NOMO-1 (cell line): ENCODE results near the gene TAF1L.
"Not testable (repeated sequence)": the region's sequence is repeated elsewhere in the genome, so short reads cannot be mapped to it uniquely, and the experiment has no call there.

Source experiments
- DNase-seq, 2 experiments: peaks; one replicate each; lab custom pipeline; 2025; ENCODE audit not compliant: unreplicated experiment in 2 of 2; lab: John Stamatoyannopoulos, UW

Gene TAF1L

DNA sequence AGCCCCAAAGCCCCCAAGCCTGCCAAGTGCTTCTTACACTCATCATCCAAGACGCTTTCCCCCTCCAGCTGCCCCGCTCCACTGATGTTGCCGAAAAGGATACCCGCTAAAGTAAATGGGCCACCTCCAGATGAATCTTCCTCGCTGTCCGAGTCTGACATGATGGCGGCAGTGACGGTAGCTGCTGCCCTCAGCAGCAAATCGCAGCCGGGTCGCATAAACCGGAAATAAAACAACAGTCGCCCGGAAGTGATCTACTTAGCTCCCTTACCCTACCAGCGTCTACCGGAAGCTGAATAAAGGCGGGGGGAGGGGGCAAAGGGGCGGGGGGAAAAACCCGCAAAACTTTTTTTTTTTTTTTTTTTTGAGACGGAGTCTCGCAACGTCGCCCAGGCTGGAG, at the start of gene TAF1L:
Gene TAF1L (minus strand): TSS at position 308 of the 400 bp plus-strand sequence. CDS start 90 bp downstream, at position 218.
- DNase-seq: no peak

DNA sequence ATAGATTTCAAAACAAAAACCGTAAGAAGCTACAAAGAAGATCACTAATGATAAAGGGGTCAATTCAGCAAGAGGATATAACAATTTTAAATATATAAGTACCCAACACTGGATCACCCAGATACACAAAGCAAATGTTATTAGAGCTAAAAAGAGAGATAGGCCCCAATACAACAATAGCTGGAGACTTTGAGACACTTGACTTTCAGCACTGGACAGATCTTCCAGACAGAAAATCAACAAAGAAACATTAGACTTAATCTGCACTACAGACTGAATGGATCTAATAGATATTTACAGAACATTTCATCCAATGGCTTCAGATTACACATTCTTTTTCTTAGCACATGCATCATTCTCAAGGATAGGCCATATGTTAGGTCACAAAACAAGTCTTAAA, 46.3 kb upstream of the TAF1L start:
- no peak for DNase-seq

- no peak for DNase-seq
These were observed 42.5 kb upstream of the TAF1L start for GRCh38 chr9:32677931-32678330.

- DNase-seq: no peak
These were observed 37.0 kb upstream of the TAF1L start for GRCh38 chr9:32672469-32672868.

- no peak for DNase-seq
These were observed 35.9 kb upstream of the TAF1L start for GRCh38 chr9:32671333-32671732.

DNA sequence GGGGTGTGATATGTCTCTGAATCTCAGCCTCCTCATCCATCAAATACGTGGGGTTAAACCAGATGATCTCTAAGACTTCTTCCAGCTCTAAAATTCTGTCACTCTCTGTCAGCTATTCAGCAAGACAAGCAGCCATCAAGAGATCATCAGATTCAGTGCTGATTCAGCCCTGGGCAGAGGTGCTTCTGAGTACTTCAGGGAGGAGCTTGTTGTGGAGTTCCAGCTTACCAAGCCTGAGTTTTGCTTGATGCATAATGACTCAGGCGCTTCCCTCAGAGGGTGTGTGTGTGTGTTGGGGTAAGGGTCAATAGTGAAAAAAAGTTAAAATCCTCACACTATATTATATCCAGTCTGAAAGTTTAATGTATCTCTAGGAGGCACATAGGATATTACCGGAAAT, 29.6 kb upstream of the TAF1L start:
- DNase-seq: no peak

- DNase-seq: no peak
These were observed 28.3 kb upstream of the TAF1L start for GRCh38 chr9:32663741-32664140.

GRCh38 chr9:32647671-32648070, 12.2 kb upstream of the TAF1L start:
- DNase-seq: no peak

- no peak for DNase-seq
These were observed 9.2 kb upstream of the TAF1L start for GRCh38 chr9:32644698-32645097.

DNA sequence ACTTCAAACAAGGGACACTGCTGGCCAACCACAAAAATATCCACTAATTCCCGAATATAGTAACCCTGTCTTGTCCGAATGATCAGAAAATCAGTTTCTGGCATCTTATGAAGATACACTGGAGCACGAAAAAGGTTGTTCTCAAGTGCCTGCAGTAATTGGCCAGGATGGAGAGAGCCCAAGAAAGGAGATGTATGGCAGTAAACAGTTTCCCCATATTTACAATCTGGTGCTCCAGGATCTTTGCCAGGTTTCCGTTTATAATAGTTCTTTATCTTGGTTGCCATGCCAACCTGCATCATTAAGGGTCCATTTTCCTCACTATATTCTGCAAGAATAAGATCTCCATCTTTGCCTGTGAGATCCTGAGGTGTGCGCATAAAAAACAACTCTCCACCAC, 2.3 kb downstream of the TAF1L start:
- DNase-seq: not testable (repeated sequence)

DNA sequence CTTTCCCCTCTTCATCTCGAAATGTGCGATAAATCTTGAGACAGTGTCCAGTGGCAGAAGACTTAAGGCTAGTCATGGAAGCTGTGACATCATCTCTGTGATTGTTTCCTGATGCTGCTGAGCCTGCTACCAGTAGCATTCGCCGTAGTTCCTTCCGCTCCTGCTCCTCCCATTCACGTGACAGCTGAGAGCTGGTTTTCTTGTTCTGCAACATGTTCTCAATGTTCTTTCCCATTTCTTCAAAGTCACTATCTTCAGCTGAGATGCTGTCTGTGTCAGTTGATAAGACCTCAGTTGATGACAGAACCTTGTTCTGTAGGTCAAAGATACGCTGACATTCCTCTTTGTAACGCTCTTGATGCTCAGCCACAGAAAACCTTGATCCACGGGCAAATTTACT, 3.5 kb downstream of the TAF1L start:
- no peak for DNase-seq

DNA sequence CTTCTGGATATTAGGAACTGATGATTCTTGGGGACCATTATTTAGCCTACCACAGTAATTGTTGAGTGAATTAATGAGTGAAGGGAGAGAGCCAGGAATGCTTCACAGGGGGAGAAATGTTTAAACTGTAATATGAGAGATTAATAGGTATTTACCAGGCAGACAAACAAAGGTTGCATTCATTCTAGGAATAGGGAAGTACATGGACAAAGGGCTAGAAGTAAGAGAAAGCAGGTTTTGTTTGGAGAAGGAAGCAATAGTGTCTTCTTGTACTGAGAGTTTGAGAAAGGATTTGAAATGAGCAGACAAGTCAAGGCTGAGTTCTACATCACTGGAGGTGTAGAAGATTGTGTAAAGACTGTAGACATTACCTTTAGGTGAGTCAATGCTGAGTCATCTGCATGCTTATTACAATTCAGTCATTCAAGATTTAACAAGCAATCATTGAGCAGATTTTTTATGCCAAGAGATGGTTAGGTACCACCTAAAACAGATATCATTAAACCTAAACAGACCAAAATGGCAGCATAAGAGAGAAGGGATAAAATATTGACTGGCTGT, 8.0 kb downstream of the TAF1L start:
- DNase-seq: no peak

GRCh38 chr9:32625320-32625719, 10.1 kb downstream of the TAF1L start:
- no peak for DNase-seq

- DNase-seq: no peak
These were observed 12.5 kb downstream of the TAF1L start for GRCh38 chr9:32622948-32623347.

- DNase-seq: no peak
These were observed 17.2 kb downstream of the TAF1L start for GRCh38 chr9:32618261-32618660.

DNA sequence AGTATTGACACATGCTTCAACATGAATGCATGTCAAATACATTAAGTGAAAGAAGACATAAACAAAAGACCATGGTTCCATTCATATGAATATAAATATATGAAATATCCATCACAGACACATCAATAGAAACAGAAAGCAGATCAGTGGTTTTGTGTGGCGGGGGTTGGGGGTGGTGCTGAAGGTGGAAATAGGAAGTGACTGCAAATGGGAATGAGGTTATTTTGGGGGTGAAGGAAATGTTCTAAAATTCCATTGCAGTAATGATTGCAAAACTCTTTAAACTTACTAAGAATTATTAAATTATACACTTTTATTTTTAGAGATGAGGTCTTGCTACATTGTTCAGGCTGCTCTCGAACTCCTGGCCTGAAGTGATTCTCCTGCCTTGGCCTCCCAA, 28.7 kb downstream of the TAF1L start:
- no peak for DNase-seq

GRCh38 chr9:32603914-32604852, 31.3 kb downstream of the TAF1L start:
- no peak for DNase-seq

GRCh38 chr9:32599021-32599420, 36.4 kb downstream of the TAF1L start:
- not testable (repeated sequence) for DNase-seq

DNA sequence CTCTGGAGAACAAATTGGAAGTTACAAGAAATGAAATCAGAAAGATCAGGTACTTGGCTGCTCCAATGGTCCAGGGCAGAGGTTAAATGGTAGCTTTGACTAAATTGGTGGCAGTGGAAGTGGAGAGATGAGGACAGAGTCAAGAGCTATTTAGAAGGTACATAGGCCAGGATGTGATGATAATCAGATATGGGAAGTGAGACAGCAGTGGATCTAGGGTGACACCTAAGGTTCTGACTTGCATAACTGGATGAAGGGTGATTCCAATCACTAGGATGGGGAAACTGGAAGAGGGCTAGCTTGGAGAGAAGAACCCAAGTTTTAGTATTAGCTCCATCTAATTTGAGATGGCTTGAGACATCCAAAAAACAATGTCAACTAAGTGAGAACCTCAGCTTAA, 38.5 kb downstream of the TAF1L start:
- DNase-seq: no peak

GRCh38 chr9:32596096-32596865, 39.2 kb downstream of the TAF1L start:
- DNase-seq: no peak

DNA sequence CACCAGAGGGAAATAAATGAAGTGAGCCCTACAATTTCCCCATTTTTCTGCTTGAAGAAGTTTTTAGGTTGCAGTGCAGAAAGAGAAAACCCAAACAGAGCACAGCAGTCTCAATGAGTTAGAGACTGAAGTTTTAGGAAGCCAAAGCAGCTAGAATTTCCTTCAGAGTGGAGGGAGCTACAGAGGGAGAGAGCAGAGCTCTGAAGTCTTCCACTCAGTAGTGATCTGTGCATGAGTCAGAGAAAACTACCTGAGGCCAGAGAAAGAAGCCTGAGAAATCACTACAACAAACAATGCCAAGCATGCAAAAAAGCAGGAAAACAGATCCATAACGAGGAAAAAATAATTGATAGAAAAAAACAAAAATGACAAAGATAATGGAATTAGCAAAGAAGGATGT, 44.6 kb downstream of the TAF1L start:
- DNase-seq: no peak

GRCh38 chr9:32590476-32590875, 45.0 kb downstream of the TAF1L start:
- no peak for DNase-seq
